NB4 (cell line): ENCODE measurements around the gene TMED1.
A peak's percentile ranks its signal among the peaks of the same experiment; 100 is the strongest.

Experiments
- CTCF ChIP-seq: IDR thresholded peaks from one replicate; pipeline ENCODE4 v1.5.1; 2012; ENCODE audit warnings: low read depth, low read length
- MAX ChIP-seq: IDR thresholded peaks from 2 replicates; pipeline ENCODE4 v1.6.1; 2011; ENCODE audit warnings: low read depth, low read length
- MYC ChIP-seq: IDR thresholded peaks from 2 replicates; pipeline ENCODE4 v1.6.1; 2011; ENCODE audit warnings: low read depth, low read length
- POLR2A ChIP-seq: IDR thresholded peaks from 2 replicates; pipeline ENCODE4 v1.6.1; 2011; ENCODE audit warnings: mild to moderate bottlenecking; ENCODE audit not compliant: insufficient read length; ENCODE audit errors: extremely low read depth

GRCh38 chr19:10855879-10856522 is 20.0 kb upstream of the TMED1 start:
- peak; percentile 56 for TF ChIP-seq CTCF
- TF ChIP-seq POLR2A, result no peak
- no peak for TF ChIP-seq MYC
- no peak for TF ChIP-seq MAX
